GF-D8 (cell line): ENCODE results near the gene ITPR1.
A peak's percentile ranks its signal among the peaks of the same experiment; 100 is the strongest.
"Not testable (repeated sequence)": the region's sequence is repeated elsewhere in the genome, so short reads cannot be mapped to it uniquely, and the experiment has no call there.

ENCODE experiments used
- DNase-seq: peaks from one replicate; lab custom pipeline; 2025; lab: John Stamatoyannopoulos, UW

ITPR1 gene

DNA sequence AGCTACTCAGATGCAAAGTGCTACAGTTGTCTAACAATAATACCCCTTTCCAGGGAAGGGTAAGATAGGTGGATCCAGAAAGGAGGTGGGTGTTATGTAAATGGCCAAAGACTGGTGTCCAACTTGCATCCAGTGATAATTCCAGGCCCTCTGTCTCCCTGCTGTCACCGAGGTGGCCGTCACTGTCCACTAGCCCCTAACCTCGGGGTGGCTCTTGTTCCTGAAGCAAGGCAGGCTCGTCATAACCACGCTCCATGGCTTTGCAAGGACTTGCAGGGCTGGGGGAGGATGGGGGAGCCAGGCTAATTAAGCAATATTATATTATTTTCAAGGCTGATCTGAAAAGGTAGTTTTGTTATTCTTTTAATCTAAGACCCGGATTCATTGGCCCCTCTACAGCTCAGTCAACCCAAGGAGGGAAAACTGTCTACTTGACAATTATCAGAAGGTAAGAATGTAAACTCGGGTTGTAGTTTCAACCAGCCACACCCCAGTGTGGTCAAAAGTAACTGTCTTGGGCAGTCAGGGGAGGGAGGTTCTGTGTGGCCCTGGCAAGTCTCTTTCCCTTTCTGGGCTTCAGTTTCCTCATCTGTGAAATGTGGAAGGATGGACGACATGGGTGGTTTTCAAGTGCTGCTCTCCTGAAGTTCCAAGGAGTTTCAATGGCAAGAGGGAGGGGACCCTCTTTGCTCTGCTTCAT is 266.0 kb downstream of the ITPR1 start:
- DNase-seq = peak; percentile 16

DNA sequence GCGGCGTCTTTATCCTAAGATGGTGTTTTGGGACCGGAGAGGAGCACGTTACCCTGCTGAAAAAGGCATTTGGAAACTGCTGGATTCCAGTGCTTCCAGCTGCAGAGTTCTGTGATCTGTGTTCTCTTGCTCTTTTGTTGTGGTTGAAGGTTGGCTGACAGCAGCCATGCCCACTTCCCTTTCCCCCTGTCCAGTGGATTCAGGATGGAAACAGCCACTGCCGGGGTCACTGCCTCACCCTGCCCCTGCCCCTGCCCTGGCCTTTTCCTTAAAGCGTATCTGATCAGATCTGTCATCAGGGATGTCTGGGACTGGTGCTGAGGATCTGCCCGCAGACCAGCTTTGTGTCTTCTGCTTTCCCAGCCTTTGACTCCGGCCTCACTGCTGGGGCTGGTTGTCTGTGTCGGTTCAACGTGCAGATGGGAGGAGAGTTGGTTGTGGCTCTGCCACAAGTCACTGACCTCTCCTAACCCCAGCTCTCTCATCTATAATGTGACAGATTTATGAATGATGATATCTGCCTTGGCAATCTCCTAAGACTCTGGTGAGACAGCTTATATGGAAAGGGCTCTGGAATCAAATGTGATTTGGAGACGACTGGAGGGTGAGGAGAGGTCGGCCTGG is 266.7 kb downstream of the ITPR1 start:
- DNase-seq = peak; percentile 64

DNA sequence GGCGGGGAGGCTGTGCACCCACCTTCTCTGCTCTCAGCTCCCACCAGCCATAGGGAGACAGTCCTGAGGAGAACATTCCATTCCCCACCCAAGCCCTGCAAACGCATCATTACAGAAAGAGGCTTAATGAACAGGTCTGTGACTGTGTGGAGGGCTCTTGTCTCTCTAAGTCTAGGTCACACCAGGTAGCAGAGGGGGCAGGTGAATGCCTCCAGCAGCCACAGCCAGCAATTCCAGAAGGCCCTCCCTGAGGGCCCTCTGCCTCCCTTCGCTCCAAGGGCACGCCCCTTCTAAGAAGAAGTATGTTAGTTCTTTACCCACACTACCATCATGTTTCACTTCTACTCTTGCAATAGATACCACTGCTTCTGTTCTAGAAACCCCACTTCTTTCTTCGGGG is 268.6 kb downstream of the ITPR1 start:
- DNase-seq = no peak

DNA sequence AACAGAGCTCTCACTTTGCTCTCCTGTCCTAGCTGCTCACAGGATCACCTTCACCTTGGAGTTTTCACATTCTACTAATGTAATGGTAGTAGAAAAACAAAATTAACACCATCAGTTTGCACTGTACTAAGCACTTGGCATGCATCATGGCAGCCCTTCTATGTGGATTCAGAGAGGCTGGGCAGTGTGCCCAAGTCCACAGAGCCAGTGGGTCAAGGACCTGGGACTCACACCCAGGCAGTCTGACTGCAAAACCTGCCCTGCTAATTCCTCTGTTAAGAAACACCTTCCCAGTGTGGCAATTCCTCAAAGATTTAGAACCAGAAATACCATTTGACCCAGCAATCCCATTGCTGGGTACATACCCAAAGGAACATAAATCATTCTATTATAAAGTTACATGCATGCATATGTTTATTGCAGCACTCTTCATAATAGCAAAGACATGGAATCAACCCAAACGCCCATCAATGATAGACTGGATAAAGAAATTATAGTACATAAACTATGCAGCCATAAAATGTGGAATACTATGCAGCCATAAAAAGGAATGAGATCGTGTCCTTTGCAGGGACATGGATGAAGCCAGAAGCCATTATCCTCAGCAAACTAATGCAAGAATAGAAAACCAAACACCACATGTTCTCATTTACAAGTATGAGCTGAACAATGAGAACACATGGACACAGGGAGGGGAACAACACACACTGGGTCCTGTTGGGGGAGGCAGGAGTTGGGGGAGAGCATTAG is 269.5 kb downstream of the ITPR1 start:
- DNase-seq = not testable (repeated sequence)

DNA sequence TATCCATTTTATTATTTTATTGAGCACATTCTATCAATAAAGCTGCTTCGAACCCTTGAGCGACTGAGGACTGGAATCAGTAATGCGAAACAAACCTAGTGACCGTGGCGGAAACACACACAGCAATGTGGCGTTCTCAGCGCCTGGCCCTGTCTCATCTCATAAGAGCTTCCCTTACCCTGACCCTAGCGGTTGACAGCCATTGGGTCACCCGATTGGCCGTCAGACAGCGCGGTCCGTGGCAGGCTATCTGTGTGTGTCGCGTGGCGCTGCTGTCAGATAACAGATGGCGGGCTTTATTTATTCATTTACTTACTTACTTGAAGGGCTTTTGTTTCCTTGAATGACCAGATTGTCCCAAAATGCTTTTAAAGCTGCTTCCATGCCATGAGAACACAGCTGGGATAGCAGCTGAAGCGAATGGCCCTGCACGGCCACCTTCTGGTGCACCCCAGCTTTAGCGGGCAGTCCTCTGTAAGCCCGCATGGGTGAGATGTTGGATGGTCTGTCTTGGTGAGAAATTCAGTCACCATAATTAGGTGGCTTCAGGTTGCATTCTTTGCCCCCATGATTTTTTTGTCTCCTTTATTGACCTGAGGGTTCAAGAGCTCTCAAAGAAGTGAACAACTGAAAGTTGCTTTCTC is 270.6 kb downstream of the ITPR1 start:
- DNase-seq = no peak

DNA sequence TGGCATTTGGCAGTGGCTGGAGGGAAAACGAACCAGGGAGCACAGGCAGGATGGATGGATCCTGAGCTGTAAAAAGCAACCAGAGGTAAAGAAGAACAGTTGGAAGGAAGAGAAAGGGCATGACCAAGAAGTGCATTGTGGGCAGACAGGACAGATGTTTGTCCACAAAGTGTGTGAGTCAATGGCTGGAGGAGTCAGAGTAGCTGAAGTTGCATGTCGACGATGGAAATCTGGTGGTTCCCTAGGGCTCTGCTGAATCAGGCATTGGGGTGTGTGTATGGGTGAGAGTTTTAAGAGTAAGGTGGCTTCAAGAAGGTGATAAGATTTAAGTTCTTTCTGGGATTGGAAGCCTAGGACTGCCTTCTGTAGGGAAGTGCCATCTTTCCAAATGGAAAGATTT is 272.1 kb downstream of the ITPR1 start:
- no peak for DNase-seq

DNA sequence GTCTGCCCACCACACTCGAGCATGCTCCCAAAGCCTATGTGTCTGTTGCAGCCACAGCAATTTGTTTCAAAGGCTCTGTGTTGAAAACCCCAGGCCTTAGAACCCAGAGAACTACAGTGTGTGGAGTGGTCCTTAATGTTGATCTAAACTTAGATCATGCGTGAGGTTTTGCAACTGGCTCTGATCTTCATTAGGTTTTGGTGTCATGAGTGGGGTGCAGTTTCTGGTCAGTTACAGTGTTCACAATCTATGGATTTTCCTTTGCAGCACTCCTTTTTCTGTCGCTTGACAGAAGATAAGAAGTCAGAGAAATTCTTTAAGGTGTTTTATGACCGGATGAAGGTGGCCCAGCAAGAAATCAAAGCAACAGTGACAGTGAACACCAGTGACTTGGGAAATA is 273.1 kb downstream of the ITPR1 start:
- DNase-seq = no peak

DNA sequence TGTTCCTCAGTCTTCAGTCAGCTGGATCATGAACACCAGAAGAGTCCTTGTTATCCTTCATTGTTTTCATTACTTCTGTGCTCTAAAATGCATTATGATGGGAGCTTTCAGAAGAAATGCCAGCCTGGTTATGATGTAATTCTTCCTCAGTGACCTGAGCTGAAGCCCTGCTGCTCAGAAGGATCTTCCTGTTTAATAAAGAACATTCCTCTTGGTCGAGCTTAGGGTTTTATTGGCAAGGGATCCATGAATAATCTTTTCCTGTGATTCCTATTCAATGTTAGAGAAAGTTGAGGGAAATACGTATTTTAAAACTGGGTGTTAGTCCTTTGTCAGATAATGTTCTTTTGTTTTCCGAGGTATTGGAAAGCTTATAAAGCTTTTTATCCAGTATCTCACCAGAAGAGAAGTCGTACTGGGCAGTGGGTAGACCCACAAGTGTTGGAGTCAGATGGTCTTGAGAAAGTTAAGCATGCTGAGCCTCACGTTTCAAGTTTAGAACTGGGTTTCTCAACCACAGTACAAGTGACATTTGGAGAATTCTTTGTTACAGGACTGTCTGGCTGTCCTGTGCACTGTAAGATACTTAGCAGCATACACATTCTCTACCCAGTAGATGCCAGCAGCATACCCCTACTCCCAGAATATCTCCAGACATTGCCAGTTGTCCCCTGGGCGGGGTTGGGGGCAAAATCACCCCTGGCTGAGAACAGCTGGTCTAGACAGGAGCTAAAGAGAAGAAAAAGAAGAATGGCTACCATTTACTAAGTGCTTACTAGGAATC is 273.8 kb downstream of the ITPR1 start:
- DNase-seq = no peak

DNA sequence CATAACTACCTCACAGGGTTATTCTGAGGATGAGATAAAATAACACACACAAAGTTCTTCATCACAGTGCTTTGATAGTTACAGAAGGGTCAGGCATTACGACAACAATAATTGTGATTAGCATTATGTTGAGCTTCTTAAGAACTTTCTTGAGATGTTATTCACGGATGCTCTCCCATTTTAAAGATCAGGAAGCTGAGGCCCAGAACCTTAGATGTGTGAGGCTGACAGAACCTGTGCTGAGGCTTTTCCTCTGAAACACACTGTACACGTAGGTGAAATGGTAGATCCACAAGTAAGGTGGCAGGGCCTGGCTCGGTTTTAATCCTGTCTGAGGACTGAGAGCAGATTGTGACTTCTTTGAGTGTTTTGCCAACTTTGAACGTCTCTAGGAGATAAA is 274.9 kb downstream of the ITPR1 start:
- DNase-seq = no peak

DNA sequence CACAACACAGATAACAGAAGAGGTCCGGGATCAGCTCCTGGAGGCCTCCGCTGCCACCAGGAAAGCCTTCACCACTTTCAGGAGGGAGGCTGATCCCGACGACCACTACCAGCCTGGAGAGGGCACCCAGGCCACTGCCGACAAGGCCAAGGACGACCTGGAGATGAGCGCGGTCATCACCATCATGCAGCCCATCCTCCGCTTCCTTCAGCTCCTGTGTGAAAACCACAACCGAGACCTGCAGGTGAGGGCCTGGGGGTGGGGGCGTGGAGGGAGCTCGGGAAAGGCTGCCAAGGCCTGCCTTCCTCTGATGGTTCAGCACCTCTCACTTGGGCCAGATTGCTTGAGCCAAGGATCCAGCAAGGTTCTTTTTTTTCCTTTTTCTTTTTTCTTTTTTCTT is 275.4 kb downstream of the ITPR1 start:
- DNase-seq = no peak

DNA sequence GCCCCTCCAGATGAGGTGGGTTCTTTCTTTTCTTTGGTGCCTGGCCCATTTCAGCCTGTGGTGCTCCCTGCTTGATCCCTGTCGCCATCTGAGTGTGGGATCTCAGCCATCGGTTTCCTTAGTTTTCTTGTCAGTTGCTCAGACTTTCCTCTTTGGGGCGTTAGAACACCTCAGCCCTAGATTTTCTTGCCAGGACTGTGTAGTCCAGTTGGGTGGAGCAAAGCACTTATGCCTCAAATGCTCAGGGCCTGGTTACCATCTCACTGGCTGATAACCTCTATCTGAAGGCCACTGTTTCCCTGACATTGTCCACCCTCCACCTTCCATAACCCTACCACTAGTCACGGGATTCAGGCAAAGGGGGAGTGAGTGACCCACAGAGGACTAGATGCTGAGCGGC is 277.4 kb downstream of the ITPR1 start:
- no peak for DNase-seq

DNA sequence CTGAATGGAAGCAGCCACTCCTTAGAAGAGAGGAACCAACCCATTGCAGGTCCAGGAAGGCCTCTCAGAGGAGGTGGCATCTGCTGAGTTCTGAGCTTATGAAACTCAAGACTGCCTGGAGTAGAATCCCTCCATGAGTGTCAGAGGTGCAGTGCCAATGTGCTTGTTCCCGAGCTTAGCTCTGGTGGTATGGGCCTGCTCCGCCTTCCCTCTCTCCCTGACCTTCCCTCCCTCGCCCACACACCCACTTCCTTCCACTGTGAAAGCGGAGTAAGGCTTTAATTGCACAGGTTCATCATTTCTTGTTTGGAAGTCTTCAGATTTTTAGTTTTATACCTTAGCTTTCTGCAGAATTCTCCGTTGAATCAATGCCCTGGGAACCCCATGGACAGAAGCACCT is 278.1 kb downstream of the ITPR1 start:
- no peak for DNase-seq

DNA sequence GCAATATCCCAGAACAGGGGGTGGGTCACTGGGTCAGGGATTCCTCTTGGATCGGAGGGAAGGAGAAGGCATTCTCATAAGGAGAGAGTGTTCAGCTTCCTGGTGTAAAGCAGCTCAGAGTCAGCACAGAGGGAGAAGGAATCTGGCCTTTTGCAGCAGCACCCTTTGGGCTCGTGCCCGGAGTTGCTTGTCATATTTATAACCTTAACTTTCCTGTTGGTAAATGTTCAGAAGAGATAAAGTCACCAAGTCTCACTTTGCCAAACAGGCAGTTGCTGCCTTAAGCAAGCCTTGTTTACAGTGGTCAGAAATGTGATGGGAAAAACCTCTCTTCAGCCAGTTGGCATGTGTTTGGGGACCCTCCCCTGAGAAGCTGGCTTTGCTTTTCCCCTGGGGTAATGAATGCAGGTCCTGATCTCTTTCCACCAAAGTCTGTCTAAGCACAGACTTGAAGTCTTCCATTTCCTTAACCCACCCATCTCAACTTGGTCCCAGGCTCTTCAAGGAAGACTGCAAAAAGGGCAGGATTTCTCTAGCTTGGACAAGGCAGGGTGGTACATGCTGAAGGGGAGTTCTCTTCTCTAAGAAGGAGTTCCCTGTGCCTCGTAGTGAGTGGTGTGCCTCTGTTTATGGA is 279.1 kb downstream of the ITPR1 start:
- peak; percentile 20 for DNase-seq

DNA sequence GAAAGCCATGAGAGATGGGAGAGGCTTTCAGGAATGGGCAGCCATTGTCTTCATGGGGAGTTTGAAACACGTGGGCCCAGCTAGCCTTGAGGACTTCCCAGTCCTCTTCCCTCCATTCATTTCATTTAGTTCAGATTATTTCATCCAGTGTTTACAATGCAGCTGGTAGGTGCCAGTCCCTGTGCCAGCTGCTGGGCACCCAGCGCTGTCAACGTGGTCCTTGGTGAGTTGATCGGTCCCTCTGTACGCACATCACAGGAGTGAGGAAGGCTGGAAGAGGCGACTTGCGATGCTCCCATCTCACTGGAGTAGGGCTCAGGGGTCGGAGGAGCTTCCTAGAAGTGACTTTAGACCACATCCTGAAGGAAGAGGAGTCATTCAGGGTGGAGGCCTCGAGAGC is 279.7 kb downstream of the ITPR1 start:
- no peak for DNase-seq

DNA sequence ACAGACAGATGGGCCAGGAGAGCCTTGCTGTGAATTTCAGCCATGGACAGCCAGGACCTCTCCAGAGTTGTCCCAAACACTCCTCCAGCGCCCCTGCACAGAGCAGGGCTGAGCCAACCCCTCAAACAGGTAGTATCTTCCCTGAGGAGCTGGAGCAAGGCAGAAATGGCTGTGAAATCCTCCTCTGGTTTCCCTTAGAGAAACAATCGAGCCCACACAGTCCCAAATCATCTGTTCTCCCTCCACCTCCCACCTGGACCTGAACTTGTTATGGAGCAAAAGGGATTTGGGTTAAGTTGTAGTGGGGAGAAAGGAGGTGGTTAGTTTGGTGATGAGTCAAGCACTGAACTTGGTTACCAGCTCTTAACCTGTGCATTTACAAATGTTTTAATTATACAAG is 280.4 kb downstream of the ITPR1 start:
- no peak for DNase-seq

DNA sequence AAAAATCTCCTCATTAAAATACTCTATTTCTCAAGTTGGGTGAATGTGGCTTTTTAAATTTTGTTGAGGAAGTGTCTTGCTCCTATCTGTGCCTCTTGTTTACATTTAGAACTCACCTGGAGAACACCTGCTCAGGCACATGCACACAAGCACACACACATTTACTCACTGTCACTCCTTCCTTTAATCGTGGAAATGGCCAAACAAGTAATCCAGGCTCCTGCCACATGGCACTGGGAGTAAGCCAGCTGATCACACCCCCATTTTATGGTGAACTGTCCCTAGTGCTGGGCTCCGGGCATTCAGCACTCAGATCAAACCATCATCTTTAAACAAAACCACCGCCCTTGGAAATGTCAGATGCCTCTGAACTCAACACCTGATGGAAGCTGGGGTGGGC is 281.4 kb downstream of the ITPR1 start:
- DNase-seq = no peak

DNA sequence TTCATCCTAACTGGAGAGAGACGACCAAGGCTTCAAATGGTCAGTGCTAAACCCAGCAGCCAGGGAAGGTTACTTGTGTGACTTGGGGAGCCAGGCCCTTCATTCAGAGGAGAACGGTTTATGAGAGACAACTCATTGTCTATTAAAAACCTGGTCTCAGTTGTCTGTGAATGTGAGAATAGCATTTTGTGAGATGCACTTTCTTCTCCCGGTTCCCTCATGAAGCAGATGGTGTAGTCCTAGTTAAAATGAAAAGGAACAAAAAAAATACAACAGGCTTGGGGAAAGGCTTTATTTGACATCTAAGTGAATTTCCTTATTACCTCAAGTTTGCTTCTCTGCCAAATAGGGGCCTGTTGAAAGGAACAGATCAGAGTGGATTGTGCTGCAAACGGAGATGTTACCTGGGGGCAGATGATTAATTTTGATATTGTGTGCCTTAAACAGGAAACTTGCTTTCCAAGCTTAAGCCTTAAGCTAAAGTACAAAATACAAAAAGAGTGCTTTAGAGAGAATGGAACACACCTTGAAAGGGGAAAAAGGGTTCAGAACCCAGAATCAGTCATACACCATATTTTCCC is 283.3 kb downstream of the ITPR1 start:
- DNase-seq = no peak

DNA sequence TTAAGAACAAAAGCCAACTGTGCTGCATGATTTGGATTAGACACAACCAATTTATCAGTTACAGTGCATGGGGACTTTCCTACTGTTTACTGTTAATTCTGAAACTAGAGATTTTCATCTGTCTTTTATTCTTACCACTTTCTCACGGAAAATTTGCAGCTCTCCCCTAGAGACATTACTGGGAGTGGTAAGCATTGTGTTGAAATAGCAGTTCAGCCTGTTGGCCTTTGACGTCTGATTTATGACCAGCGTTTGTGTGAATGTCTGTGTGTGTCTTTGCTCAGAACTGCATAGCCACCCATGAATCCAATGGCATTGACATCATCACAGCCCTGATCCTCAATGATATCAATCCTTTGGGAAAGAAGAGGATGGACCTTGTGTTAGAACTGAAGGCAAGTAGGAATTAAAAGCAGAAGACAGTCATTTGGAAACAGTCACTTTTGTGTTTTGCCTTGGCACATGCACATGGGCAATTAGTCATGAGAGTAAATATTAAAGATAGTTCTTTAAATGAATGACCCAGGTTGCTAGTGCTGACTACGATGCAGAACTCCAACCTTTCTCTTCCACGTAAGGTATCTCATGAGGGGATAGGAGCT is 283.9 kb downstream of the ITPR1 start:
- DNase-seq = peak; percentile 18

DNA sequence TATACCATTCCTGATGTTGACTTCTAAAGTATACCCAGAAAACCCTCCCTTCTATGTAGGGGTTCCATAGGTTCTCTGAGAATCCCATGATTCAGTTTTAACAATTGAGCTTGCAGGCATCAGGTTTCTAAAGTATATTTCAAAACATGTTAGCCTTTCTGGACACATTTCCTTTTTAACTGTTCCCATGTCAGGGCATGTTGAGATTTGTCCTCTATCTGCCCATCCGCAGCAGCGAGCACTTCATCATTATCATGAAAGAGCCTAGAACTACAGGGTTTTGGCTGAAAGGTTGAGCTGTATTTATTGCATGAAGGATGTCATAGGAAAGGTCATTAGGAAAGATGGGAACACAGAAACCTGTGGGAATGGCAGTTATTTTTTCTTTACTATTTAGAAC is 285.0 kb downstream of the ITPR1 start:
- no peak for DNase-seq

DNA sequence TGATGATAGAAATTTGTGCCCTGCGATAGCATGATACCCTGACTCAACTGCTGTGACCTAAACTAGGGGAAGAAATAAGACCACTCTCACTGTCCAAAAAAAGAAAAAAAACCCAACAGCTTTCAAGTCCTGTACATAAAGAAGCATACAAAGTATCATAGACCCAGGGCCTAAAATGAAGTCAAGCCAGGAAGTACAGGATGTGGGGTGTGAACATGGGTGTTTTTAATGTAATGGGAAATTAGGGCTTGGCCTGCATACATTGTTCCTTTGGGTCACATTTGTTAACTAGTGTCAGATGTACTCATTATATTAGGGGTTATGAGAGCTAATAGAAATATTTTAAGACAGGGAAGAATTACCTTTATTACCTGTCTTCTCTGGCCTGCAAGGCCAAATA is 285.6 kb downstream of the ITPR1 start:
- DNase-seq = no peak

DNA sequence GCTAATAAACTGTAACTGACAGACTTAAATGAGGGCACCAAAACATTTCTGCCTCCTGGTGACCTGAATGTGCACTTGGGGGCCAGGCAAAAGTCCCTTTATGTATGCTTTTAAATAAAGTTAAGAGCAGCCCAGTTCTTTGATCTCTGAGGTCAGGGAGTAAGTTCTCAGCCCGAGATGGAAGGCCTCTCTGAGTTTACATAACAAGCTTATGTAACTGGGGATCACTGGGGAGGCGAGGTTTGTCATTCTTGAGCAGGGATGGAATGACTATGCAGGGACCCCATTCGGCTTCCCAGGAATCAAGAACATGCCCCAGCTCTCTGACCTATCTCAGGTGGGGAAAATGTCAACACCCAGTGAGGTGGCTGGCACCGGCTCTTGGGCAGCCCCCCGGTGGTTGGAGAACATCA is 287.4 kb downstream of the ITPR1 start:
- DNase-seq = no peak
